Osteocyte (in vitro differentiated cells): ENCODE data around the gene GADD45A. TPM values are rescaled to one million over a fixed set of nuclear protein-coding genes. Genes with fewer than 3 reads are reported as not detected.

ENCODE experiments used
- DNase-seq: peaks from one replicate; pipeline ENCODE4 v3.0.0; 2021; ENCODE audit warnings: mixed read lengths; ENCODE audit not compliant: unreplicated experiment; ENCODE audit errors: extremely low spot score
- H3K27ac Mint-ChIP-seq: one replicate; pipeline ENCODE4 v1.8.0; 2021; ENCODE audit warnings: mild to moderate bottlenecking, mixed read lengths; ENCODE audit not compliant: unreplicated experiment
- H3K27me3 Mint-ChIP-seq: one replicate; pipeline ENCODE4 v1.8.0; 2021; ENCODE audit warnings: mixed read lengths; ENCODE audit not compliant: unreplicated experiment
- H3K36me3 Mint-ChIP-seq: one replicate; pipeline ENCODE4 v1.8.0; 2021; ENCODE audit warnings: mixed read lengths; ENCODE audit not compliant: unreplicated experiment
- H3K4me1 Mint-ChIP-seq: one replicate; pipeline ENCODE4 v1.8.0; 2021; ENCODE audit warnings: mixed read lengths; ENCODE audit not compliant: unreplicated experiment
- H3K4me3 Mint-ChIP-seq: one replicate; pipeline ENCODE4 v1.8.0; 2021; ENCODE audit warnings: mild to moderate bottlenecking, moderate library complexity, mixed read lengths; ENCODE audit not compliant: unreplicated experiment
- H3K9me3 Mint-ChIP-seq: one replicate; pipeline ENCODE4 v1.8.0; 2021; ENCODE audit warnings: mixed read lengths; ENCODE audit not compliant: unreplicated experiment
- total RNA-seq: library from RNA; stranded (reverse); gene quantifications from 2 replicates; pipeline ENCODE4 v1.2.1, GENCODE V29; 2021
- TF ChIP-seq, protein P1 (sequence below): fragments of 200-600 bp; sonication (generic); IDR thresholded peaks from 2 replicates; pipeline ENCODE4 v1.5.0; 2021; ENCODE audit warnings: antibody characterized with exemption, mild to moderate bottlenecking, moderate library complexity

Gene GADD45A
- total RNA-seq, 1 donor from 2014 or later = 45.3 TPM

DNA sequence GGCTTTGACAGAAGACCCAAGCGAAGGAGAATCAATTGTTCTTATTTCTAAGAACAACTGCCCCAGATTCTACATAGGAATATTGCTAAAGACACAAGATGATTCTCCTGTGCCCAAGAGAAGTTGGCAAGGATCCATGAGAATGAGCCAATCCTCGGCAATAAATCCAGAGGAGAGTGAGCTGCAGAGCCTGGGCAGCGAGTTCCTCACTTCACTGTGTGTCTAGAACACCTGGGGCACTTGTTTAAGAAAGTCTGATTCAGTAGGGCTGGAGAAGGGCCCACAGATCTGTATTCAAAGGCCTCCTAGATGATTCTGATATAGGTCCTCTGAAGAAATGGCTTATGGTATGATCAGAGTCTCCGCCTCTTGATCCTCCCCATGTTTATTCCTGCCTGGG, 31.8 kb downstream of the GADD45A start:
- DNase-seq = no peak
- Mint-ChIP-seq H3K27ac (peak overlapping the region; percentile 25), H3K36me3 (peaks cover 4% of the 10 kb centered on the region), H3K9me3 (no peaks in the 10 kb centered on the region), H3K4me1 (peaks cover 34% of the 10 kb centered on the region), H3K4me3 (no peak overlapping the region), H3K27me3 (no peaks in the 10 kb centered on the region)
- TF ChIP-seq, protein P1, sequence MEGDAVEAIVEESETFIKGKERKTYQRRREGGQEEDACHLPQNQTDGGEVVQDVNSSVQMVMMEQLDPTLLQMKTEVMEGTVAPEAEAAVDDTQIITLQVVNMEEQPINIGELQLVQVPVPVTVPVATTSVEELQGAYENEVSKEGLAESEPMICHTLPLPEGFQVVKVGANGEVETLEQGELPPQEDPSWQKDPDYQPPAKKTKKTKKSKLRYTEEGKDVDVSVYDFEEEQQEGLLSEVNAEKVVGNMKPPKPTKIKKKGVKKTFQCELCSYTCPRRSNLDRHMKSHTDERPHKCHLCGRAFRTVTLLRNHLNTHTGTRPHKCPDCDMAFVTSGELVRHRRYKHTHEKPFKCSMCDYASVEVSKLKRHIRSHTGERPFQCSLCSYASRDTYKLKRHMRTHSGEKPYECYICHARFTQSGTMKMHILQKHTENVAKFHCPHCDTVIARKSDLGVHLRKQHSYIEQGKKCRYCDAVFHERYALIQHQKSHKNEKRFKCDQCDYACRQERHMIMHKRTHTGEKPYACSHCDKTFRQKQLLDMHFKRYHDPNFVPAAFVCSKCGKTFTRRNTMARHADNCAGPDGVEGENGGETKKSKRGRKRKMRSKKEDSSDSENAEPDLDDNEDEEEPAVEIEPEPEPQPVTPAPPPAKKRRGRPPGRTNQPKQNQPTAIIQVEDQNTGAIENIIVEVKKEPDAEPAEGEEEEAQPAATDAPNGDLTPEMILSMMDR = no peak

DNA sequence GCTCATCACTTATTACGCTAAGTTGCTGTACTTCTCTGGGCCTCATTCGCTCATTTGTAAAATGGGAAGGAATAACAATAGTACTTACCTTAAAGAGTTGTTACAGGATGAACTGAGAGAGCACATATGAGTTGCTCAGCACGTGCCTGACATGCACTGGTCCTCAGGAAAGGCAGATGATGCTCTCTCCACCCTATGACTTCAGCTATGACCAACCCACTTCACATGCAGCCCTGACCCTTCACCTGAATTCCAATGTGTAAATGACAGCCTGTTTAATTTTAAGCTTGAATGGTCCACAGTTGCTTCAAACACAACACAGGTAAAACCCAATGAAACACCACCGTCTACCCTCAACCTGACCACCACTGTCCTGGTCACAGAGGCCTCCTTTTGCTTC, 32.9 kb downstream of the GADD45A start:
- no peak overlapping the region for H3K4me3 Mint-ChIP-seq
- H3K27me3 Mint-ChIP-seq = no peaks in the 10 kb centered on the region
- H3K36me3 Mint-ChIP-seq = peaks cover 4% of the 10 kb centered on the region
- TF ChIP-seq, protein P1 = no peak
- no peak overlapping the region for H3K27ac Mint-ChIP-seq
- H3K4me1 Mint-ChIP-seq = peaks cover 32% of the 10 kb centered on the region
- no peak for DNase-seq
- no peaks in the 10 kb centered on the region for H3K9me3 Mint-ChIP-seq

DNA sequence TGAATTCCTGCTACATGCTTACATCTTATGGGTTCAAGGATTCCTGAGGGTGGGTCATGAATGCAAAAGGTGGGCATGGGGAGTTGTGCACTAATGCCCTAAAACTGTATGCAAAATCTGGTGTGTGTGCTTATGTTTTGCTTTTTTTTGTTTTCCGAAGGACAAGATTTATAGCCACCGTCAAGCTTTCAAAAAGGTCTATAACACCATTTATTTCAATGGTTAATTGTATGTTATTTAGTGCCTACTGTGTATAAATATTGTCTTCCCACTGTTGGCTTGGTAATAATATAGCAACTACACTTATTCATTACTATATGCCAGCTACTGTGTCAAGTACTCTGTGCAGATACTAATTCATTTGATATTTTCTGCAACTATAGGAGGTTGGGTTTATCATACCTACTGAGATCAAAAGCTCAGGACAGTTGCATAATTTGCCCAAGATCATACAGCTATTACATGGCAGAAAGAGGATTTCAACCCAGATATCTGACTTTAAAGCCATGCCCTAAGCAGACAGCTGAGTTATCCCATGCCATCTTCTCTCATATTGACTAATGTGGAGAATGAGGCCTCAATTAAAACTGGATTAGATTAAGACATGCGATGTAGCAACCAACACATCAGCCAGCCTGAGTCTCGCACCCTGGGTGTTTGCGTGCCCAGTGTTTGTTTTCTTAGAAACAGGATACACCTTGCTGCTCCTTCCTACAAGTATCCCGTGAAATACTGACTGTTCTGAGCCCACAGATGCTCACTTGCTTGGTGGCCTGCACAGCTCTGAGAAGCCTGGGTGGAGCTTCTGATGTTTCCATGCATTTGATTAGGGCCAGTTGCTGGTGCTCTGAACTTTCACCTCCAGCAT, 34.6 kb downstream of the GADD45A start:
- H3K27me3 Mint-ChIP-seq = no peaks in the 10 kb centered on the region
- no peak overlapping the region for H3K4me3 Mint-ChIP-seq
- H3K36me3 Mint-ChIP-seq = peaks cover 4% of the 10 kb centered on the region
- no peaks in the 10 kb centered on the region for H3K9me3 Mint-ChIP-seq
- peaks cover 17% of the 10 kb centered on the region for H3K4me1 Mint-ChIP-seq
- TF ChIP-seq, protein P1 = no peak
- H3K27ac Mint-ChIP-seq = peak overlapping the region; percentile 31
- DNase-seq = no peak

DNA sequence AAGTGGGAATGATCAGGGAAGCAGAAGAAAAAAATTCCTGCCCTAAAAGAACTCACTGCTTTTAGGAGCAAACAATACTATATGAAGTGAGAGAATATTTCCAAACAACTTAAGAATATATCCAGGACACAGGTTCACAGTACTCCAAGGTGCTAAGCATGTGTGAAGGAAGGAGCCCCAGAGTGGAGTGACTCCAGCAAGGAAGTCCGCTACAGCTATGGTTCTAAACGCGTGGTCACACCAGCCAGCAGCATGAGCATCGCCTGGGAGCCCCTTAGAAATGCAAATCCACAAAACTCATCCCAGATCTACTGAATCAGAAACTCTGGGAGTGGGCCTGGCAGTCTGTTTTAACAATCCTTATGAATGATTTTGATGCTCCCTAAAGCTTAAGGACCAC, 36.1 kb downstream of the GADD45A start:
- no peak for DNase-seq
- Mint-ChIP-seq H3K27me3 (no peaks in the 10 kb centered on the region), H3K27ac (no peak overlapping the region), H3K36me3 (peaks cover 4% of the 10 kb centered on the region), H3K4me3 (no peak overlapping the region), H3K4me1 (peaks cover 27% of the 10 kb centered on the region), H3K9me3 (no peaks in the 10 kb centered on the region)
- TF ChIP-seq, protein P1 = no peak

DNA sequence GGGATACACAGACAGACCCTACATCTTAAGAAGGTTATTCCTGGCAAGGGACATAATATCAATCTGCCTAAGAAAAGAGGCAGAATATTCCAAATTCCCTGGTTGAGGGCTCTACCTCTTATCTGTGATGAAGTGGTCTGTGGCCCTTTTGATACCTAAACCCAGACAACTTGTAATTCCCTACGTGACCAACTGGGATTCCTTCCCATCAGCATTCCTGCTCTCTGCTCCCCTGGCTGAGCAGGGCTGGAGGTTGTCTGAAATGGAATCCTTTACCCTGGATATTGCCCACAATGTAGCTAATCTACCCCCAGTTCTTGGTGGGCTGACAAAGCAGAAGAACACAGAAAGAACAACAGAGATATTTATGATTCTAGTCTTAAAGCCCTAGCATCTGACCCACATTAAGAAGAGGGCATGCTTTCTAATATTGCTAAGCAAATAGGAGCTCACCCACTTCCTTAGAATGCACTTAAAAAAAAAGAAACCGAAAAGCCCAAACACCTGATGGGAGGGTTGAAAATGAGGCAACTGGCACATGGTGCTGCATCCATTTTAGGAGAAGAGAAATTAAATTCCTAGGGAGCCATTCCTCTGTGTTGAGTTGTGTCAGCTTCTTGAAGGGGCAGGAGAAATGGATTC, 36.8 kb downstream of the GADD45A start:
- no peak overlapping the region for H3K27ac Mint-ChIP-seq
- peaks cover 31% of the 10 kb centered on the region for H3K4me1 Mint-ChIP-seq
- TF ChIP-seq, protein P1 = no peak
- H3K27me3 Mint-ChIP-seq = no peaks in the 10 kb centered on the region
- DNase-seq = no peak
- no peaks in the 10 kb centered on the region for H3K9me3 Mint-ChIP-seq
- H3K4me3 Mint-ChIP-seq = no peak overlapping the region
- H3K36me3 Mint-ChIP-seq = peaks cover 4% of the 10 kb centered on the region
